ENCODE measurements around the gene RASSF7. TPM values are rescaled to one million over a fixed set of nuclear protein-coding genes. Genes with fewer than 3 reads are reported as not detected.
A peak's percentile ranks its signal among the peaks of the same experiment; 100 is the strongest.
"Not testable (repeated sequence)": the region's sequence is repeated elsewhere in the genome, so short reads cannot be mapped to it uniquely, and the experiment has no call there.

RASSF7 gene
- total RNA-seq, 1 donor from 2014 or later = 38.2 TPM

DNA sequence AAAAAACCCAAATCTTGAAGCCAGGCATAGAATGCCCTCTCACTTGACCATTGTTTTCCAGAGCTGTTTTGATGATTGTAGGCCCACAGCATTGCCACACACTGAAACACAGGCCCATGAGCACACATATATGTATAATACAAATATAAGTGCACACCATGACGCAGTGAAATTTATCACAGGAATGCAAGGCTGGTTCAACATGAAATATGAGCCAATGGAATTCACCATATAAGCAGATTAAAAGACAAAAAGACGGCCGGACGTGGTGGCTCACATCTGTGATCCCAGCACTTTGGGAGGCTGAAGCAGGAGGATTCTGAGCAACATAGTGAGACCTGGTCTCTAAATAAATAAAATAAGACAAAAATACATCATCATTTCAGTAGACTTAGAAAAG lies 44.4 kb upstream of the RASSF7 start:
- no peak for DNase-seq (ENCODE audit: low spot score, unreplicated experiment)
- H3K4me3 Mint-ChIP-seq (ENCODE audit: low read depth) = no peak overlapping the region

DNA sequence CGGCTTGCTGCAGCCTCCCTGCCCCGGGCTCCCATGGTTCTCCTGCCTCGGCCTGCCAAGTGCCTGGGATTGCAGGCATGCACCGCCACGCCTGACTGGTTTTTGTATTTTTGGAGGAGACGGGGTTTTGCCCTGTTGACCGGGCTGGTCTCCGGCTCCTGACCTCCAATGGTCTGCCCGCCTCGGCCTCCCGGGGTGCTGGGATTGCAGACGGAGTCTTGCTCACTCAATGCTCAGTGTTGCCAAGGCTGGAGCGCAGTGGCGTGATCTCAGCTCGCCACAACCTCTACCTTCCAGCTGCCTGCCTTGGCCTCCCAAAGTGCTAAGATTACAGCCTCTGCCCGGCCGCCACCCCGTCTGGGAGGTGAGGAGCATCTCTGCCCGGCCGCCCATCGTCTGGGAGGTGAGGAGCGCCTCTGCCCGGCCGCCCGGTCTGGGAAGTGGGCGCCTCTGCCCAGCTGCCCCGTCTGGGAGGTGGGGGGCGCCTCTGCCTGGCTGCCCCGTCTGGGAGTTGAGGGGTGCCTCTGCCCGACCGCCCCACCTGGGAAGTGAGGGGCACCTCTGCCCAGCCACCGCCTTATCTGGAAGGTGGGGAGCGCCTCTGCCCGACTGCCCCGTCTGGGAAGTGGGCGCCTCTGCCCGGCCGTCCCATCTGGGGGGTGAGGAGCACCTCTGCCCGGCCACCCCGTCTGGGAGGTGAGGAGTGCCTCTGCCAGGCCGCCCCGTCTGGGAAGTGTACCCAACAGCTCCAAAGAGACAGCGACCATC lies 43.7 kb upstream of the RASSF7 start:
- H3K4me1 Mint-ChIP-seq (ENCODE audit: low read depth); DNase-seq (ENCODE audit: low spot score, unreplicated experiment); H3K27ac Mint-ChIP-seq; H3K4me3 Mint-ChIP-seq (ENCODE audit: low read depth); H3K27me3 Mint-ChIP-seq: not testable (repeated sequence)
- Mint-ChIP-seq H3K36me3 (ENCODE audit: insufficient read depth) (peaks cover 25% of the 10 kb centered on the region), H3K9me3 (ENCODE audit: low read depth) (peaks cover 12% of the 10 kb centered on the region)

More for the DNA sequence above, 44.4 kb upstream of the RASSF7 start:
- H3K36me3 Mint-ChIP-seq (ENCODE audit: insufficient read depth) = peaks cover 28% of the 10 kb centered on the region
- H3K4me1 Mint-ChIP-seq (ENCODE audit: low read depth) = peaks cover 1% of the 10 kb centered on the region
- H3K27ac Mint-ChIP-seq = no peak overlapping the region
- H3K27me3 Mint-ChIP-seq = no peaks in the 10 kb centered on the region
- TF ChIP-seq, protein P1, sequence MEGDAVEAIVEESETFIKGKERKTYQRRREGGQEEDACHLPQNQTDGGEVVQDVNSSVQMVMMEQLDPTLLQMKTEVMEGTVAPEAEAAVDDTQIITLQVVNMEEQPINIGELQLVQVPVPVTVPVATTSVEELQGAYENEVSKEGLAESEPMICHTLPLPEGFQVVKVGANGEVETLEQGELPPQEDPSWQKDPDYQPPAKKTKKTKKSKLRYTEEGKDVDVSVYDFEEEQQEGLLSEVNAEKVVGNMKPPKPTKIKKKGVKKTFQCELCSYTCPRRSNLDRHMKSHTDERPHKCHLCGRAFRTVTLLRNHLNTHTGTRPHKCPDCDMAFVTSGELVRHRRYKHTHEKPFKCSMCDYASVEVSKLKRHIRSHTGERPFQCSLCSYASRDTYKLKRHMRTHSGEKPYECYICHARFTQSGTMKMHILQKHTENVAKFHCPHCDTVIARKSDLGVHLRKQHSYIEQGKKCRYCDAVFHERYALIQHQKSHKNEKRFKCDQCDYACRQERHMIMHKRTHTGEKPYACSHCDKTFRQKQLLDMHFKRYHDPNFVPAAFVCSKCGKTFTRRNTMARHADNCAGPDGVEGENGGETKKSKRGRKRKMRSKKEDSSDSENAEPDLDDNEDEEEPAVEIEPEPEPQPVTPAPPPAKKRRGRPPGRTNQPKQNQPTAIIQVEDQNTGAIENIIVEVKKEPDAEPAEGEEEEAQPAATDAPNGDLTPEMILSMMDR (IDR thresholded peaks at IDR 0.05; ENCODE audit: unreplicated experiment) = no peak
- H3K9me3 Mint-ChIP-seq (ENCODE audit: low read depth) = peaks cover 12% of the 10 kb centered on the region

DNA sequence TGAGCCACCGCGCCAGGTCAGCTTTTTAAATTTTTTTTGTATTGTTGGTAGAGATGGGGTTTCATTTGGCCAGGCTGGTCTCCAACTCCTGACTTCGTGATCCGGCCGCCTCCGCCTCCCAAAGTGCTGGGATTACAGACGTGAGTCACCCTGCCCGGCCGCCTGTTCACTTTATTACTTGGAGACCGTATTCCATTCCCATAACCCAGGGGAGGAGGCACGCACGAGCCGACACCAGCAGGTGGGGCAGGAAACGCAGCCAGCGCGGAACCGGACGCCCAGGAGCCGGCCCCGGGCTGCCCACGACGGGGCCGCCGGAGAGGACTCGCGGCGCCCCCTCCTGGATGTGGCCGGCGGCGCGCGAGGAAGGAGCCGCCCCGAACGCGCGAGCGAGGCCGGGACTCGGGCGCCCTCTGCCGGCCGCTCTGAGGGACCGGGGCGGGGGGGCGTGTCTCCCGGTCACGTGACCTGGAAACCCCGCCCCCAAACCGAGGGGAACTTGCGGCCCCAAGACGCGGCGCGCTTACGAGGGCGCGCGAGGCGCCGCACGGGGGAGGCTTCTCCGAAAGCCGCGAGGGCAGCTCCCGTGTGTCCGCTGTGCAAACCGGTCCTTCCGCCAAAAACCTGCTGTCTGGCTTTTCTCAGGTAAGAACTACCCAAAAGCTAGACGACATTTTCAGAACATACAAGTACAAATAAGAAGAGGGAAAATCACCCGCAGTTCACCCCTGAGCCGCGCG lies 42.1 kb upstream of the RASSF7 start:
- Mint-ChIP-seq H3K27me3 (no peaks in the 10 kb centered on the region), H3K36me3 (ENCODE audit: insufficient read depth) (peaks cover 25% of the 10 kb centered on the region), H3K9me3 (ENCODE audit: low read depth) (peaks cover 12% of the 10 kb centered on the region), H3K27ac (no peak overlapping the region), H3K4me3 (ENCODE audit: low read depth) (no peak overlapping the region), H3K4me1 (ENCODE audit: low read depth) (peaks cover 1% of the 10 kb centered on the region)
- TF ChIP-seq, protein P1 (IDR thresholded peaks at IDR 0.05; ENCODE audit: unreplicated experiment) = peak; percentile 76
- DNase-seq (ENCODE audit: low spot score, unreplicated experiment) = no peak

DNA sequence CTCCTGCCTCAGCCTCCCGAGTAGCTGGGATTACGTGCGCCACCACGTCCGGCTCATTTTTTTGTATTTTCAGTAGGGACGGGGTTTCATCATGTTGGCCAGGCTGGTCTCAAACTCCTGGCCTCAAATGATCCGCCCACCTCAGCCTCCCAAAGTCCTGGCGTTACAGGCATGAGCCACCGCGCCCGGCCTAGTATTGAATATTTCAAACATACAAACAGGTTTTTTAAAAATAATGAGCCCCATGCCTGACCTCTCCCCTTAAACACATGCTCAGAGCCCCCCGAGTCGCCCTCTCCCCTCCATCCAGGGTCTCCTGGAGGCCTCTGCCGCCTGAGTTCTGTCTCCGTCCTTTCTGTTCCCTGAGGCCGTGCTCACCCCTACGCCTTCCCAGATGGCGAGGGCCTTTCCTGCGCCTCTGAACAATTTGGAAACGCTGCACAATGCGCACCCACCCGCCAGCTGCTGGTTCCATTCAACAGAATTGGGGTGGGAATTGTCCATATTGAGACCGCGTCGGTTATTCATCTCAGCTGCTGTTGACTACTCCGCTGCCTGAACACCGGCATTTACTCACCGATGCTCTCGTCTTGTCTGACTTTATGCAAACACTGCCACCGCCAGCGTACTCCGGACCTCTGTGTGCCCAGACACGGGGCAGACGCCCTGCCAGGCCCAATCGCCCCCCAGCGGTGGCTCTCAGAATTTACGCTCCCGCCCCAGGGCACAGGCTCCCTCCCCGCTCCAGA lies 40.2 kb upstream of the RASSF7 start:
- Mint-ChIP-seq H3K27ac (no peak overlapping the region), H3K4me3 (ENCODE audit: low read depth) (no peak overlapping the region), H3K27me3 (no peaks in the 10 kb centered on the region), H3K36me3 (ENCODE audit: insufficient read depth) (peaks cover 21% of the 10 kb centered on the region), H3K9me3 (ENCODE audit: low read depth) (peaks cover 15% of the 10 kb centered on the region), H3K4me1 (ENCODE audit: low read depth) (peaks cover 1% of the 10 kb centered on the region)
- TF ChIP-seq, protein P1 (IDR thresholded peaks at IDR 0.05; ENCODE audit: unreplicated experiment) = no peak
- no peak for DNase-seq (ENCODE audit: low spot score, unreplicated experiment)

DNA sequence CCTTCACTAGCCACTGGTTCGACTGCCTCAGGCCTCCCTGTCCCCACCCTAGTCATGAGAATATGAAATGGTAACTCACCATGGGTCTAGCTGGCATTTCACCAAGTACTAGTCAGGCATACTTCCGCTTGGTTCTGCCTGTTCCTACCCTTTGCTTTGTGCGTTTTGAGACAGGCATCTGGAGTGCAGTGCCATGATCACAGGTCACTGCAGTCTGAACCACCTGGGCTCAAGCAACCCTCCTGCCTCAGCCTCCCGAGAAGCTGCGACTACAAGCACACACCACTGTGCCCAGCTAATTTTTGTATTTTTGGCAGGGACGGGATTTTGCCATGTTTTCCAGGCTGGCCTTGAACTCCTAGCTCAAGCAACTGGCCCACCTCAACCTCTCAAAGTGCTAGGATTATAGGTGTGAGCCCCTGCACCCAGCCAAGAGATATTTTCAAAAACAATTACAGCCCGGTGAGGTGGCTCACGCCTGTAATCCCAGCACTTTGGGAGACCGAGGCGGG lies 39.5 kb upstream of the RASSF7 start:
- Mint-ChIP-seq H3K27me3 (no peaks in the 10 kb centered on the region), H3K4me3 (ENCODE audit: low read depth) (no peak overlapping the region), H3K9me3 (ENCODE audit: low read depth) (peaks cover 12% of the 10 kb centered on the region), H3K36me3 (ENCODE audit: insufficient read depth) (peaks cover 16% of the 10 kb centered on the region), H3K27ac (no peak overlapping the region), H3K4me1 (ENCODE audit: low read depth) (peaks cover 1% of the 10 kb centered on the region)
- DNase-seq (ENCODE audit: low spot score, unreplicated experiment) = no peak
- TF ChIP-seq, protein P1 (IDR thresholded peaks at IDR 0.05; ENCODE audit: unreplicated experiment) = no peak
